NT2/D1 (cell line): ENCODE data around the gene SMIM31.

Experiments used
- DNase-seq: peaks from one replicate; pipeline ENCODE4 v3.0.0-alpha.2; 2011; ENCODE audit warnings: low read depth, low spot score
- H3K27me3 ChIP-seq: 2 replicates; pipeline ENCODE4 v1.6.0; 2011; ENCODE audit warnings: mild to moderate bottlenecking; ENCODE audit not compliant: insufficient read length, insufficient read depth
- H3K36me3 ChIP-seq: 2 replicates; pipeline ENCODE4 v1.6.1; 2011; ENCODE audit warnings: mild to moderate bottlenecking, low read length, mixed read lengths; ENCODE audit not compliant: insufficient read depth, insufficient read length
- H3K4me1 ChIP-seq: 2 replicates; pipeline ENCODE4 v1.5.1; 2011; ENCODE audit not compliant: insufficient read depth, insufficient read length
- H3K4me3 ChIP-seq: 2 replicates; pipeline ENCODE4 v1.5.1; 2011; ENCODE audit warnings: low read depth; ENCODE audit not compliant: insufficient read length
- H3K9ac ChIP-seq: 2 replicates; pipeline ENCODE4 v1.6.0; 2011; ENCODE audit warnings: low read depth; ENCODE audit not compliant: insufficient read length
- H3K9me3 ChIP-seq: 2 replicates; pipeline ENCODE4 v1.5.1; 2011; ENCODE audit warnings: mild to moderate bottlenecking, low read length; ENCODE audit not compliant: insufficient read depth
- SUZ12 ChIP-seq: IDR thresholded peaks from 2 replicates; pipeline ENCODE4 v1.6.1; 2011; ENCODE audit not compliant: insufficient read length, insufficient read depth; ENCODE audit errors: extremely low read depth
- YY1 ChIP-seq: IDR thresholded peaks from 2 replicates; pipeline ENCODE4 v1.6.1; 2011; ENCODE audit not compliant: insufficient read length, insufficient read depth
- ZNF274 ChIP-seq: IDR thresholded peaks from 2 replicates; pipeline ENCODE4 v1.6.1; 2011; ENCODE audit warnings: mild to moderate bottlenecking, low read depth, low read length

Gene SMIM31

DNA sequence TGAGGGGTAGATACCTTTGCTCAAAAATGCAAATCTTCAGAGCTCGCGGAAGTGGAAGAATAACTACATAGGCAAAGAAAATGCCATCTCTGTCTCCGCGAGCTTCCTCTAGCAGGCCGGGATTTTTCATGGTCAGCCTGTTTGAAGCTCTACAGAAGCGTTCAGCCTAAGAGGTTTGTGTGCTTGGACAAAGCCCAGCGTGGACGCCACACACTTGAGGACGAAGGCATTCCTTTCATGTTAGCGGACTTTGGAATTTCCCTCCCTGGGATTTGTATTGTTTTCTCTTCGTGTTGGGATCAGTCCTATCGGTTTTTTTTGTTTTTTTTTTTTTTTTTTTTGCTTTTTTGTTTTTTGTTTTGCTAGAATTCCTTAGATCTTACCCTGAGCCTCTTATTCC lies 53.7 kb downstream of the SMIM31 start:
- peak; percentile 68 for DNase-seq
- Histone ChIP-seq H3K4me3 (no peak overlapping the region), H3K27me3 (no peaks in the 10 kb centered on the region), H3K4me1 (no peaks in the 10 kb centered on the region), H3K9ac (no peak overlapping the region), H3K9me3 (no peaks in the 10 kb centered on the region), H3K36me3 (no peaks in the 10 kb centered on the region)
- TF ChIP-seq ZNF274 (no peak), YY1 (no peak), SUZ12 (no peak)

DNA sequence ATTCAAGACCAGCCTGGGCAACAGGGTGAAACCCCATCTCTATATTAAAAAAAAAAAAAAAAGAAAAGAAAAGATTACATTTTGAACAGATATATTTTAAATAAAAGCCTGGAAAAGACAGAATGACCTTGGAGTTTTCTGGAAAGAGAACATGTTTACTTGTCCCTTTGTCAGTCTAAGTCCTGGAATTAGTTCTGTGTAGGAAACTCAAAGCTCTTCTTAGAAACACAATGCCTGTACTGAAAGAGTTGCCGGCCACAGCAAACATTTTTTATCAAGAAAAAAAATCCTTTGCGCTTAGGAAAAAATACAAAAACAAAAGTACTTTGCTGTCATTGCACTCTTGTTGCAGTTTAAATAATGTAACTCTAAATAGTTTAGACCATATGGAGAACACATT lies 59.6 kb downstream of the SMIM31 start:
- no peak overlapping the region for H3K4me3 ChIP-seq
- no peak overlapping the region for H3K9ac ChIP-seq
- DNase-seq: no peak
- H3K36me3 ChIP-seq: no peaks in the 10 kb centered on the region
- no peaks in the 10 kb centered on the region for H3K27me3 ChIP-seq
- TF ChIP-seq ZNF274 (no peak), SUZ12 (no peak), YY1 (no peak)
- H3K9me3 ChIP-seq: no peaks in the 10 kb centered on the region
- no peaks in the 10 kb centered on the region for H3K4me1 ChIP-seq

DNA sequence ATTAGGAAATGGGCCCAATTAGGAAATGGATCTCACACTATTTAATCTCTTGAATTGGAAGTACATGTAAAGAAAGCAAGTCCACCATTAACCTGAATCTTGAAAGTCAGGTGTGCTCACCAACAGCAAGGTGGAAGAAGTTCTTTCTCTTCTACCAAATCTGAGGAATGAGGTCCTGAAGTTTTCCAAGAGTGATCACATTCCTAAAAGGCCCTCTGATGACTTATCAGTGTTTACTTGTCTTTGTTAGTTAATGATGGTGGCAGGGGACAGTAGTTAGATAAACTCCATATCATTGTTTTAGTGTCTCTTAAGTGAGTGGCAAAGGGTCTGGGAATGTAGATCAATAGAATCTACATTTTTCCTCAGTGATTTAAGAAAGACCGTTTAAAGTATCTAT lies 61.8 kb downstream of the SMIM31 start:
- DNase-seq: no peak
- Histone ChIP-seq H3K27me3 (no peaks in the 10 kb centered on the region), H3K36me3 (no peaks in the 10 kb centered on the region), H3K9ac (no peak overlapping the region), H3K9me3 (no peaks in the 10 kb centered on the region), H3K4me3 (no peak overlapping the region), H3K4me1 (no peaks in the 10 kb centered on the region)
- TF ChIP-seq SUZ12 (no peak), YY1 (no peak), ZNF274 (no peak)

GRCh38 chr4:164819366-164819765 lies 65.4 kb downstream of the SMIM31 start:
- H3K9me3 ChIP-seq: no peaks in the 10 kb centered on the region
- no peak overlapping the region for H3K9ac ChIP-seq
- H3K4me3 ChIP-seq: no peak overlapping the region
- H3K27me3 ChIP-seq: no peaks in the 10 kb centered on the region
- TF ChIP-seq YY1: no peak
- no peak for TF ChIP-seq SUZ12
- no peak for DNase-seq
- H3K36me3 ChIP-seq: no peaks in the 10 kb centered on the region
- H3K4me1 ChIP-seq: no peaks in the 10 kb centered on the region

DNA sequence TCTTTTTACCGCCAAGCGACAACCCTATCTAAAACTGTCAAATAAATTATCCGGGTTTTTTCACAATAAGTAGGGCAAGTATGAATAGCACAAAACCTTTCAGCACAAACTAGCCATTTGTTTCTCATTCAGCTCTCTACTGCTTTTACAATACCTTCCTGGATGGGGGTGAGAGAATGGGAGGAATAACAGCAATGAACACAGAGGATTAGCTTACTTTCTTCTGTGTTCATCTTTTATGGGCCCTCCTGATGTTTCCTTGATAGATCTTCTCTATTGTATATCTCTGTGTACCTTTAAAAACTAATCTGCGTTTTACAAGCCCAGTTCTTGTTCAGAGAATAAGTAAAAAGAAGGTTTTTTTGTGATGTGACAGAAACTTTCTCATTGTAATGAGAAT lies 67.8 kb downstream of the SMIM31 start:
- DNase-seq: no peak
- no peak for TF ChIP-seq ZNF274
- H3K9me3 ChIP-seq: no peaks in the 10 kb centered on the region
- no peak overlapping the region for H3K4me3 ChIP-seq
- H3K4me1 ChIP-seq: no peaks in the 10 kb centered on the region
- H3K36me3 ChIP-seq: no peaks in the 10 kb centered on the region
- H3K9ac ChIP-seq: no peak overlapping the region
- H3K27me3 ChIP-seq: no peaks in the 10 kb centered on the region

DNA sequence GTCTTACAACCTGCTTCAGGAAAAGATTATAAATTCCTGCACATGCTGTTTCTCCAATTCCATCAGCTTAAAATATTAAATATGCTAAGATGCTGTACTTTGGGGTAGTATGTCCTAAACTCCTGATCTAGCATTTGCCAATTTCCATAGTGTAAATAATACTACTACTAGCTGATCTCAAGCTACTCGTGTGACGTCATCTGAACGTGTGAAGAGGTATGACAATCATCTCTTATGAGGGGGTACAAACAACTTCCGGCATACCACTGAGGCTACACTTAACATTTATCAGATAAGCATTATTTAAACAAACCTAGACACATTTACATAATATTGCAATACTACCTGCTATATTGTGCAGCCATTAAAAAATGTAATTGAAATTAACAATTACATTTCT lies 70.7 kb downstream of the SMIM31 start:
- Histone ChIP-seq H3K4me1 (no peaks in the 10 kb centered on the region), H3K4me3 (no peak overlapping the region), H3K9me3 (no peaks in the 10 kb centered on the region), H3K9ac (no peak overlapping the region), H3K27me3 (no peaks in the 10 kb centered on the region), H3K36me3 (no peaks in the 10 kb centered on the region)
- no peak for DNase-seq
- no peak for TF ChIP-seq ZNF274
- no peak for TF ChIP-seq SUZ12
- TF ChIP-seq YY1: no peak

DNA sequence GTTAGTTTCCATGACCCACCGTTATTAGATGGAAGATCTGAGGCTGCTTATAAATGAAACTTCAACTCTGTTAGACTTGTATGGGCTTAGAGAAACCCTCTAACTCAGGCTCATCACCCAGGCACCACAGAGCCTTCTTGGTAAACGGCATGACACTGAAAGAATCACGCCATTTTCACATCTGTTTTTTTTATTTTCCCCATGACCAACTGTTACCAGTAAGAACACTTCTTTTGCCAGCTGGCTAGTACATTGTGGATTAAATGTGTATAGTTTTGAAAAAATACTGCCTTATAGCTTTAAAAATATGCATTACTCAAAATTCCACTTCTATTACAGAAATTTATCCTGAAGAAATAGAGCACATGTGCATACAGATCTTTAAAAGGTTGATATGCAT lies 75.0 kb downstream of the SMIM31 start:
- DNase-seq: no peak
- no peaks in the 10 kb centered on the region for H3K4me1 ChIP-seq
- TF ChIP-seq YY1: no peak
- TF ChIP-seq SUZ12: no peak
- no peaks in the 10 kb centered on the region for H3K9me3 ChIP-seq
- H3K9ac ChIP-seq: no peak overlapping the region
- no peaks in the 10 kb centered on the region for H3K36me3 ChIP-seq
- no peaks in the 10 kb centered on the region for H3K27me3 ChIP-seq
- no peak overlapping the region for H3K4me3 ChIP-seq

DNA sequence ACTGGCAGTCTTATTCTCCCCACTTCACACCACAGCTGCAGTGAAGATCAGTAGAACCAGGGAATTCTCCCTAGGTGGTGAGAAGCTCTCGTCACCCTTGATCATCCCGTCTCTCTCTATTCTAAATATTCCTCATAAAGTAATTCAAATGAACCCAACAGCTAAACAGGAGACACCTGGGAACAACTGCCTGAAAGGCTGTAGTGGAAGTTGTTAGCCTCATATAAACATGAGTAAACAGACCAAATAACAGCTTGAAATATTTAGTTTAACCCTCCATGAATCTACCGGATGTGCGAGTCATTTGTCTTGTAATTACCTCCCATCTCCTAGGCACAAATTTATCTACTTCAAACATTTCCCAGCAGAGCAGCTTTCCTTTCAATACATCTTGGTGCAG lies 92.6 kb downstream of the SMIM31 start:
- Histone ChIP-seq H3K4me3 (no peak overlapping the region), H3K27me3 (no peaks in the 10 kb centered on the region), H3K4me1 (no peaks in the 10 kb centered on the region), H3K9ac (no peak overlapping the region), H3K9me3 (no peaks in the 10 kb centered on the region), H3K36me3 (no peaks in the 10 kb centered on the region)
- TF ChIP-seq SUZ12: no peak
- no peak for DNase-seq
